ENCODE data around the gene PRKCI. TPM values are rescaled to one million over a fixed set of nuclear protein-coding genes. Genes with fewer than 3 reads are reported as not detected.

PRKCI gene
- total and polyA plus RNA-seq, 2 of the 4 experiments (the other 2 are of a cell fraction): 28.7 to 53.4 TPM

DNA sequence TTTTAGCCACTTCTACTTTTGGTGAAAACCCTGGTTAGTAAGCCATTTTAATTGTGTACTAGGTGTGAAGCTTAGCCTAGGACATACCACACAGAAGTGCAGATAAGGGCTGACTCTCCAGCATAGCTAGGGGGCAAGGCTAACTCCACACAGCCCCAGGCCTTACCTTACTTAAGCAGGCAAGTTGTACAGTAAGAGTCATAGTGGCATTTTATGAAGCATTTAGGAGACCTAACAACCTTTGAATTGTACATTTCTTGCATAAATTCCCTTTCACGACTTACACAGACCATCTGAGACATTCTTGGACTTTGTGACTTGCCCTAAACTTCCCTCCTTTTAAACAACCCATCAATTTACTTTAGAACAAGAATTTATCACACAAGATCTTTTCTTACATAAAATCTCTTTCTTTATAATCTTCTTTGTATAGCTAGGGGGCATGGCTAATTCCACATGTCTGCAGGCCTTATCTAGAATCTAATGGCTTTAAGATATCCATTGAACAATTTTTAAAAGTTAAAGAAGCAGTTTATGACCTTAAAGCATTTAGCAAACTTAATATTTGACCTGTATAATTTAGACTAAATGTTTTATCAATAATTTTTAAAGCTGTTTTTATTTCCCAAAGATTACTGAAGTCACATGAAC is 116.6 kb downstream of the PRKCI start:
- no peak overlapping the region for H2BK120ac ChIP-seq (ENCODE audit: low read depth, low read length)
- no peak overlapping the region for H2AK5ac ChIP-seq (ENCODE audit: low read depth, low read length)
- H3K9me1 ChIP-seq (ENCODE audit: insufficient read depth, low read length): no peaks in the 10 kb centered on the region
- peaks cover 3% of the 10 kb centered on the region for H3K9me3 ChIP-seq (ENCODE audit: control insufficient read depth, insufficient read depth, low read length)
- H3K4me3 ChIP-seq (ENCODE audit: insufficient read depth, low read depth, low read length): no peak overlapping the region
- ChIA-PET CTCF (no interaction called here), POLR2A (ENCODE audit: unreplicated experiment) (interaction anchor here (0.6 kb wide), 1 partner anchor 19 kb away, joined by 3 read pairs; the partner anchor contains the start of gene SKIL)
- H3K4ac ChIP-seq (ENCODE audit: low read depth, low read length): no peak overlapping the region
- no peak overlapping the region for H2BK20ac ChIP-seq (ENCODE audit: low read depth, low read length)
- H3K4me1 ChIP-seq (ENCODE audit: control insufficient read depth, insufficient read depth, low read length): no peaks in the 10 kb centered on the region
- H2BK5ac ChIP-seq (ENCODE audit: low read depth, low read length, poor library complexity, severe bottlenecking): no peak overlapping the region
- TF ChIP-seq, protein P1, sequence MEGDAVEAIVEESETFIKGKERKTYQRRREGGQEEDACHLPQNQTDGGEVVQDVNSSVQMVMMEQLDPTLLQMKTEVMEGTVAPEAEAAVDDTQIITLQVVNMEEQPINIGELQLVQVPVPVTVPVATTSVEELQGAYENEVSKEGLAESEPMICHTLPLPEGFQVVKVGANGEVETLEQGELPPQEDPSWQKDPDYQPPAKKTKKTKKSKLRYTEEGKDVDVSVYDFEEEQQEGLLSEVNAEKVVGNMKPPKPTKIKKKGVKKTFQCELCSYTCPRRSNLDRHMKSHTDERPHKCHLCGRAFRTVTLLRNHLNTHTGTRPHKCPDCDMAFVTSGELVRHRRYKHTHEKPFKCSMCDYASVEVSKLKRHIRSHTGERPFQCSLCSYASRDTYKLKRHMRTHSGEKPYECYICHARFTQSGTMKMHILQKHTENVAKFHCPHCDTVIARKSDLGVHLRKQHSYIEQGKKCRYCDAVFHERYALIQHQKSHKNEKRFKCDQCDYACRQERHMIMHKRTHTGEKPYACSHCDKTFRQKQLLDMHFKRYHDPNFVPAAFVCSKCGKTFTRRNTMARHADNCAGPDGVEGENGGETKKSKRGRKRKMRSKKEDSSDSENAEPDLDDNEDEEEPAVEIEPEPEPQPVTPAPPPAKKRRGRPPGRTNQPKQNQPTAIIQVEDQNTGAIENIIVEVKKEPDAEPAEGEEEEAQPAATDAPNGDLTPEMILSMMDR (conservative IDR thresholded peaks at IDR 0.05; ENCODE audit: low read depth, low read length): no peak
- no peak for TF ChIP-seq RAD21 (IDR thresholded peaks at IDR 0.05; ENCODE audit: low read length)
- no peak for TF ChIP-seq POLR2A (IDR thresholded peaks at IDR 0.05; ENCODE audit: low read depth, low read length)
- no peak for TF ChIP-seq RCOR1 (IDR thresholded peaks at IDR 0.05; ENCODE audit: insufficient replicate concordance, low read length)
- TF ChIP-seq, protein P2, sequence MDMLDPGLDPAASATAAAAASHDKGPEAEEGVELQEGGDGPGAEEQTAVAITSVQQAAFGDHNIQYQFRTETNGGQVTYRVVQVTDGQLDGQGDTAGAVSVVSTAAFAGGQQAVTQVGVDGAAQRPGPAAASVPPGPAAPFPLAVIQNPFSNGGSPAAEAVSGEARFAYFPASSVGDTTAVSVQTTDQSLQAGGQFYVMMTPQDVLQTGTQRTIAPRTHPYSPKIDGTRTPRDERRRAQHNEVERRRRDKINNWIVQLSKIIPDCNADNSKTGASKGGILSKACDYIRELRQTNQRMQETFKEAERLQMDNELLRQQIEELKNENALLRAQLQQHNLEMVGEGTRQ (IDR thresholded peaks at IDR 0.05; ENCODE audit: low read depth, low read length): no peak
- no peak for TF ChIP-seq CHD1 (IDR thresholded peaks at IDR 0.05; ENCODE audit: low read depth, low read length)
- TF ChIP-seq, protein P3, sequence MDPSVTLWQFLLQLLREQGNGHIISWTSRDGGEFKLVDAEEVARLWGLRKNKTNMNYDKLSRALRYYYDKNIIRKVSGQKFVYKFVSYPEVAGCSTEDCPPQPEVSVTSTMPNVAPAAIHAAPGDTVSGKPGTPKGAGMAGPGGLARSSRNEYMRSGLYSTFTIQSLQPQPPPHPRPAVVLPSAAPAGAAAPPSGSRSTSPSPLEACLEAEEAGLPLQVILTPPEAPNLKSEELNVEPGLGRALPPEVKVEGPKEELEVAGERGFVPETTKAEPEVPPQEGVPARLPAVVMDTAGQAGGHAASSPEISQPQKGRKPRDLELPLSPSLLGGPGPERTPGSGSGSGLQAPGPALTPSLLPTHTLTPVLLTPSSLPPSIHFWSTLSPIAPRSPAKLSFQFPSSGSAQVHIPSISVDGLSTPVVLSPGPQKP (IDR thresholded peaks at IDR 0.05; ENCODE audit: borderline replicate concordance, low read depth, low read length): no peak
- TF ChIP-seq MAFK (IDR thresholded peaks at IDR 0.05; ENCODE audit: low read depth, low read length): no peak
- TF ChIP-seq FOS (IDR thresholded peaks at IDR 0.05; ENCODE audit: low read depth, low read length): no peak
- TF ChIP-seq MXI1 (IDR thresholded peaks at IDR 0.05; ENCODE audit: borderline replicate concordance, low read depth, low read length): no peak
- TF ChIP-seq SMC3 (IDR thresholded peaks at IDR 0.05; ENCODE audit: low read depth, low read length): no peak
- TF ChIP-seq NFE2L2 (IDR thresholded peaks at IDR 0.05; ENCODE audit: low read depth, low read length): no peak
- no peak for TF ChIP-seq CEBPB (IDR thresholded peaks at IDR 0.05; ENCODE audit: low read depth, low read length)
- no peak for TF ChIP-seq MAZ (IDR thresholded peaks at IDR 0.05; ENCODE audit: borderline replicate concordance, low read depth, low read length)
- no peak for TF ChIP-seq RFX5 (IDR thresholded peaks at IDR 0.05; ENCODE audit: low read depth, low read length)
- no peak for TF ChIP-seq BHLHE40 (IDR thresholded peaks at IDR 0.05; ENCODE audit: low read depth, low read length)
- H3K79me1 ChIP-seq (ENCODE audit: low read depth in 1 of 2, low read length in 2 of 2): no peaks in the 10 kb centered on the region
- no peak overlapping the region for H3K18ac ChIP-seq (ENCODE audit: low read depth, low read length)
- no peak overlapping the region for H2AFZ ChIP-seq (replicated peaks; ENCODE audit: low read length, poor library complexity)
- ATAC-seq (ENCODE audit: low read depth) (no peak), DNase-seq (no peak)
- no peak overlapping the region for H3K14ac ChIP-seq (replicated peaks; ENCODE audit: low read depth, low read length)
- H3K27ac ChIP-seq (ENCODE audit: insufficient read depth, low read length): no peak overlapping the region
- dilution Hi-C loops (cut with HindIII; ENCODE audit: low sequenced_read_pairs, unreplicated experiment): no loop called here
- H4K5ac ChIP-seq (ENCODE audit: low read depth, low read length): no peak overlapping the region
- no peaks in the 10 kb centered on the region for H4K20me1 ChIP-seq (ENCODE audit: insufficient read depth, low read length)
- no peaks in the 10 kb centered on the region for H3K36me3 ChIP-seq (ENCODE audit: control insufficient read depth, insufficient read depth, low read length)
- no CpG with 5 or more reads among the region's 1 CpG for WGBS, 2 experiments (ENCODE audit: extremely low coverage in 2 of 2, insufficient read length in 1 of 2)
- no peak overlapping the region for H2AK9ac ChIP-seq (replicated peaks; ENCODE audit: low read depth, low read length, poor library complexity)
- H4K8ac ChIP-seq (ENCODE audit: low read depth in 2 of 2, low read length in 2 of 2): no peak overlapping the region
- no peak overlapping the region for H4K91ac ChIP-seq (ENCODE audit: insufficient read depth, low read depth, low read length)
- no peak overlapping the region for H3K56ac ChIP-seq (ENCODE audit: extremely low read depth, insufficient read depth, low read length)
- no peak overlapping the region for H3K4me2 ChIP-seq (ENCODE audit: low read depth, low read length)
- BruUV-seq (replicated peaks): no TSS peak
- intact Hi-C loops (cut with micrococcal nuclease): no loop called here
- H3K9ac ChIP-seq (ENCODE audit: low read depth, low read length): no peak overlapping the region
- in situ Hi-C loops (cut with MboI; ENCODE audit: low sequenced_read_pairs): no loop called here
- H2BK15ac ChIP-seq (ENCODE audit: low read depth, low read length): no peak overlapping the region
- no peak overlapping the region for H3K23ac ChIP-seq (ENCODE audit: low read depth, low read length)
- H3K27me3 ChIP-seq (ENCODE audit: control insufficient read depth, insufficient read depth, low read length): no peaks in the 10 kb centered on the region
